ENCODE results near the gene UMODL1.

The UMODL1 gene

DNA sequence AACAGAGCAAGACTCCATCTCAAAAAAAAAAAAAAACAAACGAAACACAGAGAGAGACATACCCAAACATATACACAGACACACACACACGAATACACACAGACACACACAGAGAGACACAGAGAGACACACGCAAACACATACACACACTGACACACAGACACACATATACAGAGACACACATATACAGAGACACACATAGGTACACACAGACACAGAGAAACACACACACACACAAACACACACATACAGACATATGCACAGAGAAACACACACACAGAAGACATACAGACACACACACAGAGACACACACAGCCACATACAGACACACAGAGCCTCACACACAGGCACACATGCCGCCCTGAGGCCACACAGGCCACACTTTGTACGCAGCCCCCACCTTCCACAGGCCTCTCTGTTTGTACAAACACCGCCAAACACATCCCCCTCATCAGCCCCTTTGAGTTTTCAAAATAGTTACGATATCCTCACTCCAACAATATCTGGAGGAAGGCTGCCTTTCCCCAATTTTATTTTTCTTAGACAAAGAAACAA is 90.4 kb downstream of the UMODL1 start:
- H3K4me3 ChIP-seq (ENCODE audit: low read depth in 1 of 2, low read length in 2 of 2): no peak overlapping the region
- H3K4me1 ChIP-seq (ENCODE audit: insufficient read depth, low read length): no peaks in the 10 kb centered on the region
- H3K36me3 ChIP-seq (ENCODE audit: insufficient read depth, low read length): no peaks in the 10 kb centered on the region
- H3K27ac ChIP-seq (ENCODE audit: low read depth, low read length): no peak overlapping the region
- H3K9ac ChIP-seq (ENCODE audit: low read length): no peak overlapping the region
- H3K9me3 ChIP-seq (ENCODE audit: low read length): no peaks in the 10 kb centered on the region
- no peaks in the 10 kb centered on the region for H3K27me3 ChIP-seq (ENCODE audit: control insufficient read depth in 1 of 2, insufficient read depth in 2 of 2, low read length in 2 of 2)

- Histone ChIP-seq H3K27me3 (ENCODE audit: control insufficient read depth in 1 of 2, insufficient read depth in 2 of 2, low read length in 2 of 2) (no peaks in the 10 kb centered on the region), H3K4me3 (ENCODE audit: low read depth in 1 of 2, low read length in 2 of 2) (no peak overlapping the region), H3K9ac (ENCODE audit: low read length) (no peak overlapping the region), H3K36me3 (ENCODE audit: insufficient read depth, low read length) (no peaks in the 10 kb centered on the region), H3K9me3 (ENCODE audit: low read length) (no peaks in the 10 kb centered on the region), H3K4me1 (ENCODE audit: insufficient read depth, low read length) (no peaks in the 10 kb centered on the region), H3K27ac (ENCODE audit: low read depth, low read length) (no peak overlapping the region)
These were observed 91.0 kb downstream of the UMODL1 start for GRCh38 chr21:42161956-42162681.

- Histone ChIP-seq H3K9ac (ENCODE audit: low read length) (no peak overlapping the region), H3K4me3 (ENCODE audit: low read depth in 1 of 2, low read length in 2 of 2) (no peak overlapping the region), H3K9me3 (ENCODE audit: low read length) (no peaks in the 10 kb centered on the region), H3K27me3 (ENCODE audit: control insufficient read depth in 1 of 2, insufficient read depth in 2 of 2, low read length in 2 of 2) (no peaks in the 10 kb centered on the region), H3K36me3 (ENCODE audit: insufficient read depth, low read length) (no peaks in the 10 kb centered on the region), H3K27ac (ENCODE audit: low read depth, low read length) (no peak overlapping the region), H3K4me1 (ENCODE audit: insufficient read depth, low read length) (no peaks in the 10 kb centered on the region)
These were observed 91.9 kb downstream of the UMODL1 start for GRCh38 chr21:42162831-42163510.

DNA sequence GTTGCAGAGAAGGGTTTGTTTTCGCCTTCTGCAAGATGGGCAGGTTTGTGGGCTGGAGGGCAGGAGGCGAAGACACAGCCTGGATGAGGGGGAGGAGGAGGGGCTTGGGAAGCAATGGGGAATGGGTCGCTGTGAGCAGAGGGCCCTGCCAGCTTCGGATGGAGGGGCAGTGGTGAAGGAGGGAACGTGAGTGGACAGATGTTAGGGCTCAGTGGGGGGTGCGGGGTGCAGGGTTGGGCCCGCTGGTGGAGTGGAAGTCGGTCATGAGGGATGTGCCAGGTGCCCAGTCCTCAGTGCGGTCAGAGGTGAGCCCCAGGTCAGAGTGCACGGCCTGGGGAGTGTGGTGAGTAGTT is 92.4 kb downstream of the UMODL1 start:
- no peaks in the 10 kb centered on the region for H3K27me3 ChIP-seq (ENCODE audit: control insufficient read depth in 1 of 2, insufficient read depth in 2 of 2, low read length in 2 of 2)
- no peaks in the 10 kb centered on the region for H3K9me3 ChIP-seq (ENCODE audit: low read length)
- H3K36me3 ChIP-seq (ENCODE audit: insufficient read depth, low read length): no peaks in the 10 kb centered on the region
- H3K9ac ChIP-seq (ENCODE audit: low read length): no peak overlapping the region
- no peak overlapping the region for H3K4me3 ChIP-seq (ENCODE audit: low read depth in 1 of 2, low read length in 2 of 2)
- no peaks in the 10 kb centered on the region for H3K4me1 ChIP-seq (ENCODE audit: insufficient read depth, low read length)
- H3K27ac ChIP-seq (ENCODE audit: low read depth, low read length): no peak overlapping the region

GRCh38 chr21:42164064-42164789 is 93.1 kb downstream of the UMODL1 start:
- no peaks in the 10 kb centered on the region for H3K36me3 ChIP-seq (ENCODE audit: insufficient read depth, low read length)
- no peak overlapping the region for H3K4me3 ChIP-seq (ENCODE audit: low read depth in 1 of 2, low read length in 2 of 2)
- no peaks in the 10 kb centered on the region for H3K9me3 ChIP-seq (ENCODE audit: low read length)
- no peaks in the 10 kb centered on the region for H3K4me1 ChIP-seq (ENCODE audit: insufficient read depth, low read length)
- no peak overlapping the region for H3K27ac ChIP-seq (ENCODE audit: low read depth, low read length)
- no peaks in the 10 kb centered on the region for H3K27me3 ChIP-seq (ENCODE audit: control insufficient read depth in 1 of 2, insufficient read depth in 2 of 2, low read length in 2 of 2)
- no peak overlapping the region for H3K9ac ChIP-seq (ENCODE audit: low read length)

DNA sequence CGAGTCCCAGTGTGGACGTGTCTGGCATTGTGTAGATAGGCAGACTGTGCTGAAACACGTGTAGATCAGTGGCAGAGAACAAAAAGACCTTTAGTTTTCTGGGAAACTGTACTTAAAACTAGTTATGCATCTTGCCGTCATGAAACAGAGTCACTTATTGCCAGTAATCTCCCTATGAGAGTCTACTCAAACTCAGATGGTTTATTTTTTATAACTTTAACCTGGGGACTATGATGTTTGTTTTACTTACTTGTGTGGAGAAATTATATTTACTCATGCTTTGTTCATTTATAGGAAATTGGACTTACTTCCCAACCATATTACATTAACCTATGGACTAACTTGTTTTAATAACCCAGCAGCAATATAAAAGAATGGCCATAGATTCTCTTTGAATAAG is 93.7 kb downstream of the UMODL1 start:
- Histone ChIP-seq H3K9ac (ENCODE audit: low read length) (no peak overlapping the region), H3K27ac (ENCODE audit: low read depth, low read length) (no peak overlapping the region), H3K4me3 (ENCODE audit: low read depth in 1 of 2, low read length in 2 of 2) (no peak overlapping the region), H3K9me3 (ENCODE audit: low read length) (no peaks in the 10 kb centered on the region), H3K27me3 (ENCODE audit: control insufficient read depth in 1 of 2, insufficient read depth in 2 of 2, low read length in 2 of 2) (no peaks in the 10 kb centered on the region), H3K36me3 (ENCODE audit: insufficient read depth, low read length) (no peaks in the 10 kb centered on the region), H3K4me1 (ENCODE audit: insufficient read depth, low read length) (no peaks in the 10 kb centered on the region)

DNA sequence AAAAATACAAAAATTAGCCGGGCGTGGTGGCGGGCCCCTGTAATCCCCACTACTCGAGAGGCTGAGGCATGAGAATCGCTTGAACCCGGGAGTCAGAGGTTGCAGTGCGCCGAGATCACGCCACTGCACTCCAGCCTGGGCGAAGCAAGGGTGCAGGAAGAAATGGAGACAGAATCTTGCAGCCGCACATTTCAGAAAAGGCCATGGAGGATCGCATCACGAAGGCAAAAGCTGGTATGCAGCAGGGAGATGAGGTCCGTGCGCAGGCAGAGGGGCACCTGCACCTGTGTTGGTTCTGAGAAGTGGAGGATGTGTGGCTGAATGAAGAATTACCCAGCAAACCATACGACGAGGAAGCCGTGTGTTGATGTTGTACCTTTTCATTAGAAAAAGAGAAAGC is 94.8 kb downstream of the UMODL1 start:
- Histone ChIP-seq H3K27ac (ENCODE audit: low read depth, low read length) (no peak overlapping the region), H3K9me3 (ENCODE audit: low read length) (no peaks in the 10 kb centered on the region), H3K4me1 (ENCODE audit: insufficient read depth, low read length) (no peaks in the 10 kb centered on the region), H3K4me3 (ENCODE audit: low read depth in 1 of 2, low read length in 2 of 2) (no peak overlapping the region), H3K9ac (ENCODE audit: low read length) (no peak overlapping the region), H3K27me3 (ENCODE audit: control insufficient read depth in 1 of 2, insufficient read depth in 2 of 2, low read length in 2 of 2) (no peaks in the 10 kb centered on the region), H3K36me3 (ENCODE audit: insufficient read depth, low read length) (no peaks in the 10 kb centered on the region)

GRCh38 chr21:42169758-42170157 is 98.6 kb downstream of the UMODL1 start:
- no peaks in the 10 kb centered on the region for H3K36me3 ChIP-seq (ENCODE audit: insufficient read depth, low read length)
- H3K27ac ChIP-seq (ENCODE audit: low read depth, low read length): no peak overlapping the region
- no peak overlapping the region for H3K9ac ChIP-seq (ENCODE audit: low read length)

DNA sequence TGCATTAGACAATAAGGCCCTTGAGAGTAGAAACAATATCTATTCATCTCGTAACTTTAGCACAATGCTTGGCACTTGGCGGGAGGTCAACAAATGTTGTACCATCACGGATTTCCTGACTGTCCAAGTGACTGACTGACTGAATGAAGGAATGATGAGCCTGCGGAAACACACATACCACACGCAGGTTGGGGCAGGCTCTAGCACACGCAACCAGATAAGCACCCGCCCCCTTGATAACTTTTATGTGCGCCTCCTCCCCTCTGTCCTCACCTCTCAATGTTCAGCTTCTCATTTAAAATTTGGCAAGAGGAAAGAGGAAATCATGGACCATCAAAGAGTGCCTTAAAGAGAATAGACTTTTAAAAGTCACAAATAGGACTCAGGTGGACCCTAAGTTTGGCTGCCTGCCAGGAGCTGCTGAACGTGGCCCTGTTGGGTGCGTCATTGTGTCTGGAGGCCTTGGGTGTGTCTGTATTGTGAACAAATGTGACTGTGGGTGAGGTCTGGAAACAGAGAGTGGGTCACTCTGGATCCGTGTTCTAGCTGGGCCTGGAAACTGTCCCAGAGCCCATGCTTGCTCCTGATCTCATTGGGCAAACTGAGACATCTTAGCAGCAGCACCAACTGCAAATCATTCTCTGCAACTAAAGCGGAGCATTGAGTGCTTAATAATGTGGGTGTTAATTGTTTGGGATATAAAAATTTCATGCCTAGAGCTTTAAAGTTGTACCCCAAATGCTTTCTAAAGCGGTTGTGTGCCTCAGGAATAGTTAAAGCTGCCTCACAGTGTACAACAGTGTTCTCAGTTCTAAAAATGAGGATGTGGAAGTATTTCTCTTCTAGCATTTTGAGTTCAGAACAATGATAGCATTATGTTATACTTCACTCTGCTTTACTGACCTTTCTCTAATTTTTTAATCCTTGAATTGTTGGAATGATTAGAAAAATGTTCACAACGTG is 100.3 kb downstream of the UMODL1 start:
- Histone ChIP-seq H3K9ac (ENCODE audit: low read length) (no peak overlapping the region), H3K4me3 (ENCODE audit: low read depth in 1 of 2, low read length in 2 of 2) (no peak overlapping the region), H3K9me3 (ENCODE audit: low read length) (no peaks in the 10 kb centered on the region), H3K36me3 (ENCODE audit: insufficient read depth, low read length) (no peaks in the 10 kb centered on the region), H3K27me3 (ENCODE audit: control insufficient read depth in 1 of 2, insufficient read depth in 2 of 2, low read length in 2 of 2) (no peaks in the 10 kb centered on the region), H3K27ac (ENCODE audit: low read depth, low read length) (no peak overlapping the region), H3K4me1 (ENCODE audit: insufficient read depth, low read length) (no peaks in the 10 kb centered on the region)

More at GRCh38 chr21:42169758-42170157, 98.6 kb downstream of the UMODL1 start:
- Histone ChIP-seq H3K4me1 (ENCODE audit: insufficient read depth, low read length) (no peaks in the 10 kb centered on the region), H3K9me3 (ENCODE audit: low read length) (no peaks in the 10 kb centered on the region), H3K27me3 (ENCODE audit: control insufficient read depth in 1 of 2, insufficient read depth in 2 of 2, low read length in 2 of 2) (no peaks in the 10 kb centered on the region), H3K4me3 (ENCODE audit: low read depth in 1 of 2, low read length in 2 of 2) (no peak overlapping the region)

GRCh38 chr21:42172596-42173483 is 101.7 kb downstream of the UMODL1 start:
- Histone ChIP-seq H3K27me3 (ENCODE audit: control insufficient read depth in 1 of 2, insufficient read depth in 2 of 2, low read length in 2 of 2) (no peaks in the 10 kb centered on the region), H3K4me1 (ENCODE audit: insufficient read depth, low read length) (no peaks in the 10 kb centered on the region), H3K36me3 (ENCODE audit: insufficient read depth, low read length) (no peaks in the 10 kb centered on the region), H3K9ac (ENCODE audit: low read length) (no peak overlapping the region), H3K9me3 (ENCODE audit: low read length) (no peaks in the 10 kb centered on the region), H3K27ac (ENCODE audit: low read depth, low read length) (no peak overlapping the region), H3K4me3 (ENCODE audit: low read depth in 1 of 2, low read length in 2 of 2) (no peak overlapping the region)
